HepG2 (cell line): ENCODE measurements around the gene BUD23. TPM values are rescaled to one million over a fixed set of nuclear protein-coding genes. Genes with fewer than 3 reads are reported as not detected.

Experiments
- ATAC-seq: fragments of 200-7000 bp; cut with Tn5 transposase; 3 replicates; pipeline ENCODE4 v1.9.1; 2020; ENCODE audit warnings: mild to moderate bottlenecking, moderate library complexity
- BruUV-seq: library from RNA; stranded (reverse); fragments of 400-500 nt; replicated peaks from 2 replicates; lab custom pipeline; 2021; lab: Mats Ljungman, UMichigan
- CTCF ChIA-PET: fragments of 300-600 bp; formaldehyde crosslinking; extraction: SDS; loops from one replicate; lab custom pipeline; 2021; ENCODE audit warnings: low total read pairs, inconsistent platforms, low intra/inter-chr PET ratio; lab: Yijun Ruan, JAX
- POLR2A ChIA-PET: fragments of 350-600 bp; sonication (Branson Sonifier 250); formaldehyde crosslinking; loops from one replicate; lab custom pipeline; 2020; ENCODE audit warnings: antibody characterized with exemption, inconsistent platforms; lab: Yijun Ruan, JAX
- DNase-seq: peaks from one replicate; pipeline ENCODE4 v3.0.0-alpha.2; 2015; ENCODE audit warnings: low spot score
- FAIRE-seq: peaks from 3 replicates; lab custom pipeline; 2011; peaks lifted over from hg19 to GRCh38; lab: Jason Lieb, UNC
- H2AFZ ChIP-seq: one replicate; pipeline ENCODE4 v1.6.1; 2011; ENCODE audit warnings: low read length, inconsistent platforms
- H3K27ac ChIP-seq: fragments of 300-600 bp; 3 replicates; pipeline ENCODE4 v1.8.0; 2011; ENCODE audit warnings: mixed run types, mild to moderate bottlenecking, mixed read lengths, low read length, inconsistent platforms; ENCODE audit not compliant: insufficient read depth; ENCODE audit errors: extremely low read length
- H3K27me3 ChIP-seq, 2 experiments: fragments of 200-600 bp in 1 of 2; 2 replicates in 1 of 2; 3 replicates in 1 of 2; pipeline versions ENCODE4 v1.6.0 to v1.8.0; 2011; ENCODE audit warnings: low read length in 2 of 2, mild to moderate bottlenecking in 2 of 2, moderate library complexity in 2 of 2, inconsistent platforms in 1 of 2; ENCODE audit not compliant: insufficient read depth in 2 of 2, control insufficient read depth in 1 of 2
- H3K36me3 ChIP-seq, 2 experiments: fragments of 200-600 bp in 1 of 2; replicated peaks in 1 of 2; 2 replicates in 1 of 2; 3 replicates in 1 of 2; pipeline versions ENCODE4 v1.5.1 to v1.8.0; 2011; ENCODE audit warnings: low read length in 2 of 2, inconsistent platforms in 1 of 2; ENCODE audit not compliant: insufficient read depth in 2 of 2, control insufficient read depth in 1 of 2
- H3K4me1 ChIP-seq: 2 replicates; pipeline ENCODE4 v1.5.1; 2012; ENCODE audit warnings: low read length, inconsistent platforms; ENCODE audit not compliant: insufficient read depth
- H3K4me2 ChIP-seq: 2 replicates; pipeline ENCODE4 v1.6.0; 2011; ENCODE audit warnings: low read depth, low read length, inconsistent platforms
- H3K4me3 ChIP-seq, 3 experiments: fragments of 200-600 bp in 1 of 3; sonication (generic), shearing (Covaris generic) in 1 of 3; replicated peaks in 1 of 3; 2 replicates each; pipeline ENCODE4 v1.5.1; 2011 to 2016; ENCODE audit warnings: low read length in 3 of 3, inconsistent platforms in 2 of 3, low read depth in 2 of 3, mild to moderate bottlenecking in 2 of 3, control low read depth in 1 of 3, mixed read lengths in 1 of 3; ENCODE audit not compliant: insufficient read depth in 1 of 3
- H3K79me2 ChIP-seq: one replicate; pipeline ENCODE4 v1.6.1; 2011; ENCODE audit warnings: low read length, inconsistent platforms; ENCODE audit not compliant: insufficient read depth
- H3K9ac ChIP-seq: 2 replicates; pipeline ENCODE4 v1.6.0; 2011; ENCODE audit warnings: mild to moderate bottlenecking, low read depth, low read length, inconsistent platforms; ENCODE audit not compliant: insufficient read depth
- H3K9me3 ChIP-seq: 2 replicates; pipeline ENCODE4 v1.5.1; 2012; ENCODE audit warnings: mild to moderate bottlenecking, low read length
- H4K20me1 ChIP-seq: 2 replicates; pipeline ENCODE4 v1.6.0; 2011; ENCODE audit warnings: inconsistent platforms, mild to moderate bottlenecking, low read length, moderate library complexity; ENCODE audit not compliant: insufficient read depth
- AKAP8 ChIP-seq: sonication (generic); formaldehyde crosslinking; IDR thresholded peaks from 2 replicates; pipeline ENCODE4 v1.5.1; 2020; ENCODE audit warnings: mild to moderate bottlenecking, missing genetic modification reagents
- DR1 ChIP-seq: sonication (generic); formaldehyde crosslinking; IDR thresholded peaks from 2 replicates; pipeline ENCODE4 v1.8.0; 2021; ENCODE audit warnings: mild to moderate bottlenecking, missing genetic modification reagents, inconsistent platforms
- HBP1 ChIP-seq: IDR thresholded peaks from 2 replicates; pipeline ENCODE4 v1.6.1; 2016; ENCODE audit warnings: low read depth, control low read depth
- HOXD1 ChIP-seq: sonication (generic); formaldehyde crosslinking; IDR thresholded peaks from 2 replicates; pipeline ENCODE4 v1.5.0; 2020; ENCODE audit warnings: missing genetic modification reagents
- KLF12 ChIP-seq: sonication (generic); formaldehyde crosslinking; IDR thresholded peaks from 2 replicates; pipeline ENCODE4 v1.4.0; 2020; ENCODE audit warnings: missing genetic modification reagents, borderline replicate concordance
- MLLT10 ChIP-seq: sonication (generic); formaldehyde crosslinking; IDR thresholded peaks from 2 replicates; pipeline ENCODE4 v1.4.0; 2020; ENCODE audit warnings: missing genetic modification reagents
- SSRP1 ChIP-seq: IDR thresholded peaks from 2 replicates; pipeline ENCODE4 v1.6.1; 2016; ENCODE audit warnings: control low read depth
- TFDP2 ChIP-seq: sonication (generic); formaldehyde crosslinking; IDR thresholded peaks from 2 replicates; pipeline ENCODE4 v1.4.0; 2020; ENCODE audit warnings: missing genetic modification reagents
- ZBTB25 ChIP-seq: IDR thresholded peaks from 2 replicates; pipeline ENCODE4 v1.6.1; 2018; ENCODE audit warnings: missing genetic modification reagents
- ZFP82 ChIP-seq: sonication (generic); formaldehyde crosslinking; IDR thresholded peaks from 2 replicates; pipeline ENCODE4 v1.5.1; 2020; ENCODE audit warnings: mild to moderate bottlenecking, missing genetic modification reagents, borderline replicate concordance
- ZNF280D ChIP-seq: sonication (generic); formaldehyde crosslinking; IDR thresholded peaks from 2 replicates; pipeline ENCODE4 v1.5.1; 2020; ENCODE audit warnings: mild to moderate bottlenecking, missing genetic modification reagents
- ZNF430 ChIP-seq: sonication (generic); formaldehyde crosslinking; IDR thresholded peaks from 2 replicates; pipeline ENCODE4 v1.9.0; 2021; ENCODE audit warnings: mild to moderate bottlenecking, missing genetic modification reagents
- ZNF564 ChIP-seq: sonication (generic); formaldehyde crosslinking; IDR thresholded peaks from 2 replicates; pipeline ENCODE4 v1.8.1; 2023; ENCODE audit warnings: mild to moderate bottlenecking, missing genetic modification reagents
- ZNF639 ChIP-seq: conservative IDR thresholded peaks from 2 replicates; pipeline ENCODE4 v1.6.1; 2018; ENCODE audit warnings: missing genetic modification reagents
- ZNF841 ChIP-seq: sonication (generic); formaldehyde crosslinking; IDR thresholded peaks from 2 replicates; pipeline ENCODE4 v1.8.1; 2023; ENCODE audit warnings: missing genetic modification reagents, borderline replicate concordance
- WGBS: methylation state at CpG from one replicate; pipeline ENCODE4 v1.1.6; 2017; ENCODE audit warnings: low lambda C conversion rate; 5-methylcytosine and 5-hydroxymethylcytosine counted together
- in situ Hi-C: cut with HindIII; loops from 2 replicates; pipeline ENCODE4 v1.10.0; 2017; ENCODE audit warnings: low pct_unique_long_range_greater_than_20kb; ENCODE audit not compliant: extremely low pct_ligation_motif_present
- intact Hi-C: fragments of 100-400 bp; cut with micrococcal nuclease; formaldehyde crosslinking; loops from one replicate; pipeline ENCODE4 v1.10.0; 2022; ENCODE audit not compliant: unreplicated experiment
- polyA plus RNA-seq, 8 experiments: library from polyadenylated mRNA; depleted of rRNA in 3 of 8; stranded (reverse) in 7 of 8; unstranded in 1 of 8; fragments of >200 nt; fragmentation: Illumina TruSeq in 4 of 8; extraction: Trizol in 4 of 8; gene quantifications; 2 replicates each; pipeline versions ENCODE4 v1.2.1 to v1.2.3, GENCODE V29; 2011 to 2016; ENCODE audit warnings: low read depth in 4 of 8, missing spikeins in 1 of 8, mixed read lengths in 1 of 8; ENCODE audit not compliant: insufficient read depth in 1 of 8
- total RNA-seq, 5 experiments: library from RNA; depleted of rRNA; stranded (reverse); fragments of >200 nt; fragmentation: Illumina TruSeq; extraction: Trizol; gene quantifications; 2 replicates each; pipeline ENCODE4 v1.2.3, GENCODE V29; 2016; ENCODE audit warnings: low read depth in 1 of 5

Gene BUD23
- total and polyA plus RNA-seq, 2 of the 13 experiments (the other 11 are each of a cell fraction or from before 2014, with no cell fraction given) = 47.5 to 54.5 TPM

- TF ChIP-seq MLLT10 (CRISPR knock-in tag) = no peak
- TF ChIP-seq TFDP2 (CRISPR knock-in tag) = no peak
- TF ChIP-seq KLF12 (CRISPR knock-in tag) = no peak
- no peak for TF ChIP-seq ZBTB25 (CRISPR knock-in tag)
- TF ChIP-seq ZNF564 = no peak
- no peak for TF ChIP-seq ZNF430 (CRISPR knock-in tag)
- TF ChIP-seq ZNF841 (CRISPR knock-in tag) = no peak
- TF ChIP-seq ZNF639 = no peak
- TF ChIP-seq HBP1 (CRISPR knock-in tag) = no peak
- no peak for TF ChIP-seq AKAP8
- TF ChIP-seq SSRP1 (CRISPR knock-in tag) = no peak
- TF ChIP-seq HOXD1 (CRISPR knock-in tag) = no peak
- no peak for TF ChIP-seq ZFP82 (CRISPR knock-in tag)
- TF ChIP-seq ZNF280D (CRISPR knock-in tag) = no peak
- TF ChIP-seq DR1 (CRISPR knock-in tag) = no peak
- Histone ChIP-seq H3K27ac (no peak overlapping the region), H2AFZ (no peak overlapping the region), H3K4me2 (no peak overlapping the region), H3K4me3 (no peak overlapping the region), H3K9ac (no peak overlapping the region), H3K4me1 (no peaks in the 10 kb centered on the region), H3K9me3 (no peaks in the 10 kb centered on the region), H3K27me3 (no peaks in the 10 kb centered on the region), H4K20me1 (peaks cover 5% of the 10 kb centered on the region; the same call in 1 of the 2 replicates), H3K79me2 (no peaks in the 10 kb centered on the region), H3K36me3 (peaks cover 0 to 7% of the 10 kb centered on the region in 2 experiments; a peak in 2 of 5 replicates)
- in situ Hi-C loops = no loop called here
- no peak for ATAC-seq
- no TSS peak for BruUV-seq
- no peak for FAIRE-seq
- ChIA-PET POLR2A (interaction anchor here (1.7 kb wide), 1 partner anchor 9 kb away, joined by 6 read pairs; no protein-coding TSS in a partner anchor), CTCF (no interaction called here)
- no peak for DNase-seq
- WGBS = 94% methylated on average over 24 of the region's 25 CpGs
- intact Hi-C loops = no loop called here
Measured at GRCh38 chr7:73706126-73707044, 23.0 kb downstream of the BUD23 start.
